Liver (tissue), 9 donors: Measurements from ENCODE around the gene ALG9. TPM values are rescaled to one million over a fixed set of nuclear protein-coding genes. Genes with fewer than 3 reads are reported as not detected.

ENCODE experiments used
- DNase-seq: peaks from one replicate; pipeline ENCODE4 v3.0.0-alpha.2; 2017; ENCODE audit warnings: low spot score
- H3K27ac ChIP-seq, 2 donors: one replicate each; pipeline ENCODE4 v1.7.0; 2013; ENCODE audit warnings: inconsistent platforms in 2 of 2, low read length in 2 of 2, control low read depth in 1 of 2, low read depth in 1 of 2, mild to moderate bottlenecking in 1 of 2
- H3K27me3 ChIP-seq, 4 donors: one replicate each; pipeline versions ENCODE4 v1.6.1 to v1.7.0; 2013; ENCODE audit warnings: low read length in 3 of 4, inconsistent platforms in 1 of 4, mild to moderate bottlenecking in 1 of 4, moderate library complexity in 1 of 4; ENCODE audit not compliant: control insufficient read depth in 4 of 4, insufficient read depth in 4 of 4
- H3K36me3 ChIP-seq, 4 donors: one replicate each; pipeline versions ENCODE4 v1.6.1 to v1.7.0; 2013; ENCODE audit warnings: low read length in 3 of 4, mild to moderate bottlenecking in 3 of 4, low read depth in 1 of 4, moderate library complexity in 1 of 4; ENCODE audit not compliant: control insufficient read depth in 4 of 4, insufficient read depth in 3 of 4
- H3K4me1 ChIP-seq, 4 donors: one replicate each; pipeline versions ENCODE4 v1.6.1 to v1.7.0; 2013; ENCODE audit warnings: low read length in 3 of 4, mild to moderate bottlenecking in 3 of 4, moderate library complexity in 1 of 4; ENCODE audit not compliant: control insufficient read depth in 4 of 4, insufficient read depth in 4 of 4
- H3K4me3 ChIP-seq, 3 donors: one replicate each; pipeline versions ENCODE4 v1.6.1 to v1.7.0; 2013; ENCODE audit warnings: low read length in 3 of 3, control low read depth in 1 of 3, low read depth in 1 of 3, mild to moderate bottlenecking in 1 of 3
- H3K9ac ChIP-seq, 2 donors: one replicate each; pipeline ENCODE4 v1.7.0; 2013; ENCODE audit warnings: low read length in 2 of 2, mild to moderate bottlenecking in 2 of 2, moderate library complexity in 2 of 2, control low read depth in 1 of 2, low read depth in 1 of 2
- H3K9me3 ChIP-seq, 4 donors: one replicate each; pipeline versions ENCODE4 v1.6.1 to v1.7.0; 2013; ENCODE audit warnings: low read length in 3 of 4; ENCODE audit not compliant: control insufficient read depth in 4 of 4
- ATF3 ChIP-seq: IDR thresholded peaks from 2 replicates; pipeline ENCODE4 v1.6.1; 2016; ENCODE audit warnings: antibody characterized with exemption
- CTCF ChIP-seq: fragments of 150-350 bp; IDR thresholded peaks from 2 replicates; pipeline ENCODE4 v1.5.1; 2017; ENCODE audit warnings: improper control_type of control experiment, low read depth, low read length; ENCODE audit not compliant: missing input control
- EGR1 ChIP-seq, 2 donors: IDR thresholded peaks; 2 replicates each; pipeline ENCODE4 v1.6.1; 2016 to 2018; ENCODE audit warnings: antibody characterized with exemption in 2 of 2, low read depth in 2 of 2
- FOXA1 ChIP-seq: IDR thresholded peaks from 2 replicates; pipeline ENCODE4 v1.6.1; 2016; ENCODE audit warnings: antibody characterized with exemption
- GABPA ChIP-seq, 2 donors: IDR thresholded peaks in 1 of 2; conservative IDR thresholded peaks in 1 of 2; 2 replicates each; pipeline ENCODE4 v1.6.1; 2016; ENCODE audit warnings: antibody characterized with exemption in 2 of 2, mild to moderate bottlenecking in 1 of 2, moderate library complexity in 1 of 2
- HNF4A ChIP-seq, 2 donors: conservative IDR thresholded peaks; 2 replicates each; pipeline ENCODE4 v1.6.1; 2016; ENCODE audit warnings: antibody characterized with exemption in 2 of 2, mild to moderate bottlenecking in 2 of 2
- HNF4G ChIP-seq: IDR thresholded peaks from 2 replicates; pipeline ENCODE4 v1.6.1; 2016; ENCODE audit warnings: antibody characterized with exemption
- JUND ChIP-seq, 2 donors: IDR thresholded peaks; 2 replicates each; pipeline ENCODE4 v1.6.1; 2016; ENCODE audit warnings: antibody characterized with exemption in 2 of 2
- MAX ChIP-seq: IDR thresholded peaks from 2 replicates; pipeline ENCODE4 v1.6.1; 2016; ENCODE audit warnings: antibody characterized with exemption
- NR2F2 ChIP-seq: IDR thresholded peaks from 2 replicates; pipeline ENCODE4 v1.6.1; 2016; ENCODE audit warnings: antibody characterized with exemption
- RAD21 ChIP-seq, 2 donors: IDR thresholded peaks; 2 replicates each; pipeline ENCODE4 v1.6.1; 2016; ENCODE audit warnings: antibody characterized with exemption in 2 of 2, mild to moderate bottlenecking in 2 of 2
- REST ChIP-seq: IDR thresholded peaks from 2 replicates; pipeline ENCODE4 v1.6.1; 2016; ENCODE audit warnings: antibody characterized with exemption, mild to moderate bottlenecking
- RXRA ChIP-seq, 2 donors: IDR thresholded peaks; 2 replicates each; pipeline ENCODE4 v1.6.1; 2017 to 2018; ENCODE audit warnings: antibody characterized with exemption in 2 of 2, mild to moderate bottlenecking in 1 of 2
- SP1 ChIP-seq: IDR thresholded peaks from 2 replicates; pipeline ENCODE4 v1.6.1; 2018; ENCODE audit warnings: antibody characterized with exemption, mild to moderate bottlenecking
- TAF1 ChIP-seq: conservative IDR thresholded peaks from 2 replicates; pipeline ENCODE4 v1.6.1; 2016; ENCODE audit warnings: antibody characterized with exemption, mild to moderate bottlenecking
- YY1 ChIP-seq: IDR thresholded peaks from 2 replicates; pipeline ENCODE4 v1.6.1; 2016; ENCODE audit warnings: antibody characterized with exemption, mild to moderate bottlenecking
- WGBS: extraction: QIAGEN DNeasy Blood & Tissue Kit; methylation state at CpG from one replicate; pipeline ENCODE4 v1.1.7; 2013; 5-methylcytosine and 5-hydroxymethylcytosine counted together
- polyA plus RNA-seq, 2 donors: library from polyadenylated mRNA; stranded (reverse) in 1 of 2; unstranded in 1 of 2; fragments of 200-250 nt in 1 of 2; fragments of >200 nt in 1 of 2; fragmentation: Nextera tagmentation in 1 of 2; extraction: Ambion mirVana in 1 of 2; gene quantifications; one replicate each; pipeline versions ENCODE4 v1.2.1 to v1.2.3, GENCODE V29; 2013 to 2015
- total RNA-seq, 2 donors: library from RNA; depleted of rRNA; stranded (reverse); fragments of >200 nt; gene quantifications; one replicate each; pipeline ENCODE4 v1.2.3, GENCODE V29; 2014
- TF ChIP-seq, protein P1 (sequence below): IDR thresholded peaks from 2 replicates; pipeline ENCODE4 v1.6.1; 2016; ENCODE audit warnings: antibody characterized with exemption
- donor health status: healthy.
- donor health status: healthy.
- donor health status: healthy.
- donor health status: healthy.
- donor health status: healthy.

Gene ALG9
- total and polyA plus RNA-seq, 4 donors: 13.7 to 36.3 (median 20.2) TPM

GRCh38 chr11:111906680-111907079 is 35.3 kb upstream of the ALG9 start:
- Histone ChIP-seq H3K9ac (no peak overlapping the region), H3K4me1 (no peaks in the 10 kb centered on the region), H3K27ac (no peak overlapping the region), H3K36me3 (no peaks in the 10 kb centered on the region), H3K9me3 (no peaks in the 10 kb centered on the region), H3K4me3 (no peak overlapping the region), H3K27me3 (no peaks in the 10 kb centered on the region)
- TF ChIP-seq NR2F2 (no peak), CTCF (no peak), RAD21 (IDR thresholded peaks at IDR 0.05) (no peak), YY1 (no peak), MAX (no peak), REST (no peak), EGR1 (IDR thresholded peaks at IDR 0.05; ENCODE audit: low read depth in 2 of 2) (no peak), FOXA1 (no peak), TAF1 (no peak), ATF3 (no peak), GABPA (IDR thresholded peaks at IDR 0.05 in 1 of 2, conservative IDR thresholded peaks at IDR 0.05 in 1 of 2) (no peak), JUND (IDR thresholded peaks at IDR 0.05) (no peak), RXRA (IDR thresholded peaks at IDR 0.05) (no peak), HNF4G (no peak), SP1 (no peak), HNF4A (conservative IDR thresholded peaks at IDR 0.05) (no peak)
- TF ChIP-seq, protein P1, sequence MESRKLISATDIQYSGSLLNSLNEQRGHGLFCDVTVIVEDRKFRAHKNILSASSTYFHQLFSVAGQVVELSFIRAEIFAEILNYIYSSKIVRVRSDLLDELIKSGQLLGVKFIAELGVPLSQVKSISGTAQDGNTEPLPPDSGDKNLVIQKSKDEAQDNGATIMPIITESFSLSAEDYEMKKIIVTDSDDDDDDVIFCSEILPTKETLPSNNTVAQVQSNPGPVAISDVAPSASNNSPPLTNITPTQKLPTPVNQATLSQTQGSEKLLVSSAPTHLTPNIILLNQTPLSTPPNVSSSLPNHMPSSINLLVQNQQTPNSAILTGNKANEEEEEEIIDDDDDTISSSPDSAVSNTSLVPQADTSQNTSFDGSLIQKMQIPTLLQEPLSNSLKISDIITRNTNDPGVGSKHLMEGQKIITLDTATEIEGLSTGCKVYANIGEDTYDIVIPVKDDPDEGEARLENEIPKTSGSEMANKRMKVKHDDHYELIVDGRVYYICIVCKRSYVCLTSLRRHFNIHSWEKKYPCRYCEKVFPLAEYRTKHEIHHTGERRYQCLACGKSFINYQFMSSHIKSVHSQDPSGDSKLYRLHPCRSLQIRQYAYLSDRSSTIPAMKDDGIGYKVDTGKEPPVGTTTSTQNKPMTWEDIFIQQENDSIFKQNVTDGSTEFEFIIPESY: no peak
- DNase-seq: no peak
- 81% methylated on average over 1 of the region's 1 CpG for WGBS

DNA sequence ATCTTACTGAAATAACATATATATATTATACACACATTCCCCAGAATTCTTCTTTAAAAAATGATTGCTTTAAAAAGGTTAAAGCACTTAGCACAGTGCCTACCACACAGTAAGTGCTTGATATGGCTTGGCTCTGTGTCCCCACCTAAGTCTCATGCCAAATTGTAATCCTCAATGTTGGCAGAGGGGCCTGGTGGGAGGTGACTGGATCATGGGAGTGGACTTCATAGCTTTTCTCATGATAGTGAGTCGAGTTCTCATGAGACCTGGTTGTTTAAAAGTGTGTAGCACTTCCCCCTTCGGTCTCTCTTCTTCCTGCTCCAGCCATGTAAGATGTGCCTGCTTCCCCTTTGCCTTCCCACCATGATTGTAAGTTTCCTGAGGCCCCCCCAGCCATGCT is 34.0 kb upstream of the ALG9 start:
- Histone ChIP-seq H3K27me3 (no peaks in the 10 kb centered on the region), H3K9ac (no peak overlapping the region), H3K36me3 (no peaks in the 10 kb centered on the region), H3K9me3 (no peaks in the 10 kb centered on the region), H3K4me3 (no peak overlapping the region), H3K4me1 (no peaks in the 10 kb centered on the region), H3K27ac (no peak overlapping the region)
- WGBS: 71% methylated on average over 2 of the region's 2 CpGs
- no peak for DNase-seq
- no peak for TF ChIP-seq NR2F2
- no peak for TF ChIP-seq REST
- TF ChIP-seq RAD21 (IDR thresholded peaks at IDR 0.05): no peak
- no peak for TF ChIP-seq JUND (IDR thresholded peaks at IDR 0.05)
- TF ChIP-seq SP1: no peak
- TF ChIP-seq MAX: no peak
- TF ChIP-seq, protein P1: no peak
- no peak for TF ChIP-seq FOXA1
- no peak for TF ChIP-seq RXRA (IDR thresholded peaks at IDR 0.05)
